ENCODE data around the gene RAMP3. TPM values are rescaled to one million over a fixed set of nuclear protein-coding genes. Genes with fewer than 3 reads are reported as not detected.

RAMP3 gene, protein sequence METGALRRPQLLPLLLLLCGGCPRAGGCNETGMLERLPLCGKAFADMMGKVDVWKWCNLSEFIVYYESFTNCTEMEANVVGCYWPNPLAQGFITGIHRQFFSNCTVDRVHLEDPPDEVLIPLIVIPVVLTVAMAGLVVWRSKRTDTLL
- total RNA-seq (2021), result not detected in 2 replicates
- not detected for Bru-seq, nascent RNA
- percentile 3 among the genes with signal in this experiment for BruChase-seq, experiment 1, labeled RNA remaining after a 2-hour chase
- not detected for BruChase-seq, experiment 2, labeled RNA remaining after a 6-hour chase
- long read RNA-seq, result 0 reads

DNA sequence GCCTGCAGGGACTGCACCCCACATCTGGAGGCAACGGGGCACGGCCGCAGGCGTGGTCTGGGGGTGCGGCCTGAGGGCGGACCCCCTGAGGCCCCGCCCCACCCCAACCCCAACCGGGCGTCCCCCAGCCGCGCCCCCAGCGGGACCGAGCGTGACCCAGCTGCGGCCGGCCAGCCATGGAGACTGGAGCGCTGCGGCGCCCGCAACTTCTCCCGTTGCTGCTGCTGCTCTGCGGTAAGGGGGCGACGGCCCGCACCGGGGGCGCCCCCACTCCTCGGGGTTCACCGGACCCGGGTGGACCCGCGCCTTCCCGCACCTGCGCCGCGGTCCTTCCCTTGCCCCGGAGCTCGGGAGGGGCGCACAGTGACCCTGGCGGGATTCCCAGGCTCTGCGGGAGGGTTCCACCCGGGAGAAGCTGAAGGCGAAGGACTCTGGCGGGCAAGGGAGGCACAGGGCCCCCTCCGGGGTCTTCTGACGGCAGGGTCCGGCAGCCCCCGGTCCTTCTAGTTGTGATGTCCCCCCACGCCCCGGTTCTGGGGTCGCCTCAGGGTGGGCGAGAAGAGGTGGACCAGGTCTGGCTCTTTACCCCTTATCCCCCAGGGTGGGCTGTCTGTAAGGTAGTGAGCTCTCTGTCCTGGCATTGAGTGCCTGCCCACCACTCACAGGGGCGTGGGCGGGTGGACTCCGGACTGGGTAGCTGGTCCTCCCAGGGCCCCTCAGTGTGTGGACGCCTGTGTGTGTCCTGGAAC is at the start of gene RAMP3:
TSS of gene RAMP3 (plus strand) at position 139 of the 749 bp plus-strand sequence. CDS start at position 177, 38 bp downstream.
- H3K9me3 ChIP-seq (ENCODE audit: low read depth, low read length, poor library complexity, severe bottlenecking), result no peaks in the 10 kb centered on the region
- H3K27me3 ChIP-seq (replicated peaks; ENCODE audit: insufficient read depth, low read depth, low read length, poor library complexity), result peaks cover 35% of the 10 kb centered on the region
- TF ChIP-seq, protein P1, sequence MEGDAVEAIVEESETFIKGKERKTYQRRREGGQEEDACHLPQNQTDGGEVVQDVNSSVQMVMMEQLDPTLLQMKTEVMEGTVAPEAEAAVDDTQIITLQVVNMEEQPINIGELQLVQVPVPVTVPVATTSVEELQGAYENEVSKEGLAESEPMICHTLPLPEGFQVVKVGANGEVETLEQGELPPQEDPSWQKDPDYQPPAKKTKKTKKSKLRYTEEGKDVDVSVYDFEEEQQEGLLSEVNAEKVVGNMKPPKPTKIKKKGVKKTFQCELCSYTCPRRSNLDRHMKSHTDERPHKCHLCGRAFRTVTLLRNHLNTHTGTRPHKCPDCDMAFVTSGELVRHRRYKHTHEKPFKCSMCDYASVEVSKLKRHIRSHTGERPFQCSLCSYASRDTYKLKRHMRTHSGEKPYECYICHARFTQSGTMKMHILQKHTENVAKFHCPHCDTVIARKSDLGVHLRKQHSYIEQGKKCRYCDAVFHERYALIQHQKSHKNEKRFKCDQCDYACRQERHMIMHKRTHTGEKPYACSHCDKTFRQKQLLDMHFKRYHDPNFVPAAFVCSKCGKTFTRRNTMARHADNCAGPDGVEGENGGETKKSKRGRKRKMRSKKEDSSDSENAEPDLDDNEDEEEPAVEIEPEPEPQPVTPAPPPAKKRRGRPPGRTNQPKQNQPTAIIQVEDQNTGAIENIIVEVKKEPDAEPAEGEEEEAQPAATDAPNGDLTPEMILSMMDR (conservative IDR thresholded peaks at IDR 0.05; ENCODE audit: low read depth, low read length), result no peak
- TF ChIP-seq EZH2 (IDR thresholded peaks at IDR 0.05; ENCODE audit: borderline replicate concordance, low read depth, low read length, poor library complexity, severe bottlenecking), result peak; percentile 76
- CTCF ChIA-PET, result interaction anchor here (0.6 kb wide), 1 partner anchor 298 kb away, joined by 3 read pairs; no protein-coding TSS in a partner anchor
- H3K36me3 ChIP-seq (ENCODE audit: insufficient read depth, low read length, poor library complexity, severe bottlenecking), result no peaks in the 10 kb centered on the region
- H3K4me1 ChIP-seq (ENCODE audit: insufficient read depth, low read length, poor library complexity, severe bottlenecking), result no peaks in the 10 kb centered on the region
- H3K4me3 ChIP-seq (ENCODE audit: low read depth, low read length, poor library complexity, severe bottlenecking), result no peak within 1 kb of the TSS
- POLR2A ChIA-PET (ENCODE audit: low non-redundant PET), result interaction anchor here (0.6 kb wide), 1 partner anchor 49 kb away, joined by 3 read pairs; no protein-coding TSS in a partner anchor
- H3K27ac ChIP-seq (ENCODE audit: low read depth, low read length, poor library complexity, severe bottlenecking), result no peak within 1 kb of the TSS
- no TSS peak for BruUV-seq (replicated peaks)
- intact Hi-C loops (cut with micrococcal nuclease; ENCODE audit: unreplicated experiment), result no loop called here
- no peak for DNase-seq (ENCODE audit: low spot score)

DNA sequence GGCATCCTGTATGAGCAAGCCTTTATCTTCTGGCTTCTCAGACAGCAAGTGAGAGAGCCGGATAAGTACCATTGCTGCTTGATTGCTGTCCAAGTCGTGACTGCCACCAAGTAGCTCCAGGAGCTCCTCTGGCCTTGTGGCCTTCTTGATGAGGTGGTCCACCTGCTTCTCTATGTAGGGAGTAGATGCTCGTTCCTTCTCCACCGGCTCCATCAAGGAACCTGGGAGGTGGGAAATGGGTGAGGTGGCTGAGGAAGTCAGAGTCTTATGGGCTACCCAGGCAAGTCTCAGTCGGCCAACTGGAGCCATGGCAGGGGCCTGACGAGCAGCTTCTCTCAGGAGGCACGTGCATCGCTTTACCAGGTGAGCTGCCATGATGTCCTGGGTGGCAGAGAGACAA is 48.7 kb upstream of the RAMP3 start:
- intact Hi-C loops (cut with micrococcal nuclease; ENCODE audit: unreplicated experiment), result no loop called here
- Histone ChIP-seq H3K9me3 (ENCODE audit: low read depth, low read length, poor library complexity, severe bottlenecking) (no peaks in the 10 kb centered on the region), H3K36me3 (ENCODE audit: insufficient read depth, low read length, poor library complexity, severe bottlenecking) (peaks cover 56% of the 10 kb centered on the region), H3K27me3 (replicated peaks; ENCODE audit: insufficient read depth, low read depth, low read length, poor library complexity) (no peaks in the 10 kb centered on the region), H3K4me1 (ENCODE audit: insufficient read depth, low read length, poor library complexity, severe bottlenecking) (peaks cover 7% of the 10 kb centered on the region), H3K4me3 (ENCODE audit: low read depth, low read length, poor library complexity, severe bottlenecking) (no peak overlapping the region), H3K27ac (ENCODE audit: low read depth, low read length, poor library complexity, severe bottlenecking) (no peak overlapping the region)
- TF ChIP-seq, protein P1 (conservative IDR thresholded peaks at IDR 0.05; ENCODE audit: low read depth, low read length), result no peak
- TF ChIP-seq EZH2 (IDR thresholded peaks at IDR 0.05; ENCODE audit: borderline replicate concordance, low read depth, low read length, poor library complexity, severe bottlenecking), result no peak
- no peak for DNase-seq (ENCODE audit: low spot score)
- CTCF ChIA-PET, result no interaction called here
- no TSS peak for BruUV-seq (replicated peaks)
- POLR2A ChIA-PET (ENCODE audit: low non-redundant PET), result no interaction called here

DNA sequence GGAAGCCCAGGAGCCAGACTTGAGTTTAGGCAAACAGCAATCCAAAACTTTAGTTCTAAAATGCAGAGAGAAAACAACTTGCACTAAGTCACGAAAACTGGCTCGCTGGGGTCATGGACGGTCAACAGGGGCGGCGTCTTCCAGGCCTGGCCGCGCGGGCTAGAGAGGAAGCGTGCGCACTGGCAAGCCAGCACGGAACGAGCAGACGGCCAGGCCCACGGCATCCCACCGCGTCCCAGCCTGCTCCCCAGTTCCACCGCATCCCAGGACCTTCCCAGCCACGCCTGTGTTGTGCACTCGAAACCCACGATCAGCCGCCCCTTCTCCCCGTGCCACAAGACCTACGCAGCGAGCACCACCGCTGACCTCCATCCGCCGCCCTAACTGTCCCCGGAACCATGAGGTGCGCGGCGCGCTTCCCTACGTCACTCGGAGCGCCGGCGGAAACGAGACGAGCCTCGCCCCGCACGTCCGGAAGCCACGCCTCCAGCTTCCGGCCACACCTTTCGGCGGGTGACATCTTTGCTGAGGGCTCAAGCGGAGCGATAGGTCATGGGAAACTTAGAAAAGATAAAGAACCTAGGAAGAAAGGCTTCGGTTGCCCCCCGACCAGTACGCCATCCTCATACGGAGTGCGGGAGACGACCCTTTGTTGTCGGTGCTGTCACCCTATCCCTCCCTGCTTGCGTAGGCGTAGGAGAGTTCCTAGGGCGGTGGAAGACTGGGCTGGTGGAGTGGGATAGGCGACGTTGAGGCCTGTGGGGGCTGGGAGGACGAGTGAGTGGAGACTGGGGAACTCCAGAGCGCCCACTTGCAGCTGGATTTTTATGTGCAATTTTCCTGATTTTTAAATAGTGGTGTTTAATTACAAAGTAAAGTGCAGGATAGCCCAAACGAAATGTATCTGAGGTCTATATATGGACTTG is 46.0 kb upstream of the RAMP3 start, which contains the start of gene TBRG4:
TSS of gene TBRG4 (minus strand) at position 400 of the 926 bp plus-strand sequence. CDS start 2,460 bp downstream, outside the sequence.
- Histone ChIP-seq H3K4me1 (ENCODE audit: insufficient read depth, low read length, poor library complexity, severe bottlenecking) (peaks cover 7% of the 10 kb centered on the region), H3K27ac (ENCODE audit: low read depth, low read length, poor library complexity, severe bottlenecking) (peak within 1 kb of the TSS; percentile 84), H3K9me3 (ENCODE audit: low read depth, low read length, poor library complexity, severe bottlenecking) (no peaks in the 10 kb centered on the region), H3K36me3 (ENCODE audit: insufficient read depth, low read length, poor library complexity, severe bottlenecking) (peaks cover 29% of the 10 kb centered on the region), H3K4me3 (ENCODE audit: low read depth, low read length, poor library complexity, severe bottlenecking) (peak within 1 kb of the TSS; percentile 86), H3K27me3 (replicated peaks; ENCODE audit: insufficient read depth, low read depth, low read length, poor library complexity) (peaks cover 4% of the 10 kb centered on the region)
- peak; percentile 97 for DNase-seq (ENCODE audit: low spot score)
- CTCF ChIA-PET, result interaction anchor here (0.7 kb wide), 1 partner anchor 138 kb away, joined by 5 read pairs; no protein-coding TSS in a partner anchor
- TF ChIP-seq, protein P1 (conservative IDR thresholded peaks at IDR 0.05; ENCODE audit: low read depth, low read length), result peak; percentile 55
- no peak for TF ChIP-seq EZH2 (IDR thresholded peaks at IDR 0.05; ENCODE audit: borderline replicate concordance, low read depth, low read length, poor library complexity, severe bottlenecking)
- POLR2A ChIA-PET (ENCODE audit: low non-redundant PET), result interaction anchor here (0.6 kb wide), 1 partner anchor 836 kb away, joined by 4 read pairs; no protein-coding TSS in a partner anchor
- TSS peak; percentile 98 for BruUV-seq (replicated peaks)
- intact Hi-C loops (cut with micrococcal nuclease; ENCODE audit: unreplicated experiment), result loop anchor here (1.0 to 5.0 kb wide), 3 partner anchors 25 to 254 kb away; no protein-coding TSS in a partner anchor
